Liver (tissue), 9 donors: ENCODE data around the gene GPATCH8. TPM values are rescaled to one million over a fixed set of nuclear protein-coding genes. Genes with fewer than 3 reads are reported as not detected.
"Not testable (repeated sequence)": the region's sequence is repeated elsewhere in the genome, so short reads cannot be mapped to it uniquely, and the experiment has no call there.

Experiments used
- DNase-seq: peaks from one replicate; pipeline ENCODE4 v3.0.0-alpha.2; 2017; ENCODE audit warnings: low spot score
- H3K27ac ChIP-seq, 2 donors: one replicate each; pipeline ENCODE4 v1.7.0; 2013; ENCODE audit warnings: inconsistent platforms in 2 of 2, low read length in 2 of 2, control low read depth in 1 of 2, low read depth in 1 of 2, mild to moderate bottlenecking in 1 of 2
- H3K27me3 ChIP-seq, 4 donors: one replicate each; pipeline versions ENCODE4 v1.6.1 to v1.7.0; 2013; ENCODE audit warnings: low read length in 3 of 4, inconsistent platforms in 1 of 4, mild to moderate bottlenecking in 1 of 4, moderate library complexity in 1 of 4; ENCODE audit not compliant: control insufficient read depth in 4 of 4, insufficient read depth in 4 of 4
- H3K36me3 ChIP-seq, 4 donors: one replicate each; pipeline versions ENCODE4 v1.6.1 to v1.7.0; 2013; ENCODE audit warnings: low read length in 3 of 4, mild to moderate bottlenecking in 3 of 4, low read depth in 1 of 4, moderate library complexity in 1 of 4; ENCODE audit not compliant: control insufficient read depth in 4 of 4, insufficient read depth in 3 of 4
- H3K4me1 ChIP-seq, 4 donors: one replicate each; pipeline versions ENCODE4 v1.6.1 to v1.7.0; 2013; ENCODE audit warnings: low read length in 3 of 4, mild to moderate bottlenecking in 3 of 4, moderate library complexity in 1 of 4; ENCODE audit not compliant: control insufficient read depth in 4 of 4, insufficient read depth in 4 of 4
- H3K4me3 ChIP-seq, 3 donors: one replicate each; pipeline versions ENCODE4 v1.6.1 to v1.7.0; 2013; ENCODE audit warnings: low read length in 3 of 3, control low read depth in 1 of 3, low read depth in 1 of 3, mild to moderate bottlenecking in 1 of 3
- H3K9ac ChIP-seq, 2 donors: one replicate each; pipeline ENCODE4 v1.7.0; 2013; ENCODE audit warnings: low read length in 2 of 2, mild to moderate bottlenecking in 2 of 2, moderate library complexity in 2 of 2, control low read depth in 1 of 2, low read depth in 1 of 2
- H3K9me3 ChIP-seq, 4 donors: one replicate each; pipeline versions ENCODE4 v1.6.1 to v1.7.0; 2013; ENCODE audit warnings: low read length in 3 of 4; ENCODE audit not compliant: control insufficient read depth in 4 of 4
- EGR1 ChIP-seq, 2 donors: IDR thresholded peaks; 2 replicates each; pipeline ENCODE4 v1.6.1; 2016 to 2018; ENCODE audit warnings: antibody characterized with exemption in 2 of 2, low read depth in 2 of 2
- FOXA1 ChIP-seq: IDR thresholded peaks from 2 replicates; pipeline ENCODE4 v1.6.1; 2016; ENCODE audit warnings: antibody characterized with exemption
- FOXA2 ChIP-seq: IDR thresholded peaks from 2 replicates; pipeline ENCODE4 v1.6.1; 2016; ENCODE audit warnings: antibody characterized with exemption
- GABPA ChIP-seq, 2 donors: IDR thresholded peaks in 1 of 2; conservative IDR thresholded peaks in 1 of 2; 2 replicates each; pipeline ENCODE4 v1.6.1; 2016; ENCODE audit warnings: antibody characterized with exemption in 2 of 2, mild to moderate bottlenecking in 1 of 2, moderate library complexity in 1 of 2
- HNF4A ChIP-seq, 2 donors: conservative IDR thresholded peaks; 2 replicates each; pipeline ENCODE4 v1.6.1; 2016; ENCODE audit warnings: antibody characterized with exemption in 2 of 2, mild to moderate bottlenecking in 2 of 2
- NR2F2 ChIP-seq: IDR thresholded peaks from 2 replicates; pipeline ENCODE4 v1.6.1; 2016; ENCODE audit warnings: antibody characterized with exemption
- RXRA ChIP-seq, 2 donors: IDR thresholded peaks; 2 replicates each; pipeline ENCODE4 v1.6.1; 2017 to 2018; ENCODE audit warnings: antibody characterized with exemption in 2 of 2, mild to moderate bottlenecking in 1 of 2
- SP1 ChIP-seq: IDR thresholded peaks from 2 replicates; pipeline ENCODE4 v1.6.1; 2018; ENCODE audit warnings: antibody characterized with exemption, mild to moderate bottlenecking
- TAF1 ChIP-seq: conservative IDR thresholded peaks from 2 replicates; pipeline ENCODE4 v1.6.1; 2016; ENCODE audit warnings: antibody characterized with exemption, mild to moderate bottlenecking
- YY1 ChIP-seq: IDR thresholded peaks from 2 replicates; pipeline ENCODE4 v1.6.1; 2016; ENCODE audit warnings: antibody characterized with exemption, mild to moderate bottlenecking
- WGBS: extraction: QIAGEN DNeasy Blood & Tissue Kit; methylation state at CpG from one replicate; pipeline ENCODE4 v1.1.7; 2013; 5-methylcytosine and 5-hydroxymethylcytosine counted together
- polyA plus RNA-seq, 2 donors: library from polyadenylated mRNA; stranded (reverse) in 1 of 2; unstranded in 1 of 2; fragments of 200-250 nt in 1 of 2; fragments of >200 nt in 1 of 2; fragmentation: Nextera tagmentation in 1 of 2; extraction: Ambion mirVana in 1 of 2; gene quantifications; one replicate each; pipeline versions ENCODE4 v1.2.1 to v1.2.3, GENCODE V29; 2013 to 2015
- total RNA-seq, 2 donors: library from RNA; depleted of rRNA; stranded (reverse); fragments of >200 nt; gene quantifications; one replicate each; pipeline ENCODE4 v1.2.3, GENCODE V29; 2014
- TF ChIP-seq, protein P1 (sequence below): IDR thresholded peaks from 2 replicates; pipeline ENCODE4 v1.6.1; 2016; ENCODE audit warnings: antibody characterized with exemption
- TF ChIP-seq, protein P2 (sequence below): IDR thresholded peaks from 2 replicates; pipeline ENCODE4 v1.6.1; 2016; ENCODE audit warnings: antibody characterized with exemption
- TF ChIP-seq, protein P3 (sequence below): IDR thresholded peaks from 2 replicates; pipeline ENCODE4 v1.6.1; 2016; ENCODE audit warnings: antibody characterized with exemption
- TF ChIP-seq, protein P4 (sequence below): fragments of 150-350 bp; IDR thresholded peaks from 2 replicates; pipeline ENCODE4 v1.5.1; 2017; ENCODE audit warnings: improper control_type of control experiment, low read depth, low read length; ENCODE audit not compliant: missing input control
- TF ChIP-seq, protein P5 (sequence below): IDR thresholded peaks from 2 replicates; pipeline ENCODE4 v1.6.1; 2016; ENCODE audit warnings: antibody characterized with exemption, mild to moderate bottlenecking
- donor health status: healthy.
- donor health status: healthy.
- donor health status: healthy.
- donor health status: healthy.
- donor health status: healthy.

GPATCH8 gene
- total and polyA plus RNA-seq, 4 donors, result 4.2 to 21.8 (median 9.9) TPM

DNA sequence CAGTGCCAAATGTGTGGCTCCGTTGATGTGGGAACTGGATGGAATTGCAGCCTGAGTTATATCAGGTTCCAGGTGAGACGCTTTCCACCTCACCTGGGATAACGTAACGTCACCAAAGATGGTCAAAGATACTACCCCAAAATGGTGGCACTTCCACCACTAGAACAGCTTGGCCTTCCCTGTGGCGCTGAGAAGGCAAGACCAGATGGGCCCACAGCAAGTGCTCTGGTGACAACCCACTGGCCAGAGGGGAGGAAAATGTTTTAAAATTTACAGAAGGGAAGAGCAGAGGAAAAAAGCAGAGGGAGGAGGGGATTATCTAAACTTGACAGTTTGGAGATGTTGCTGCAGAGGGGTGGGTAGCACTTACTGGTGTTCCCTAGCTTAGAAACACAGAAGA is 106.3 kb downstream of the GPATCH8 start:
- peaks cover 10 to 37% (median 21%) of the 10 kb centered on the region in 4 donors for H3K36me3 ChIP-seq
- WGBS, result 95% methylated on average over 5 of the region's 5 CpGs
- H3K27ac ChIP-seq, result no peak overlapping the region
- TF ChIP-seq NR2F2, result no peak
- TF ChIP-seq, protein P1, sequence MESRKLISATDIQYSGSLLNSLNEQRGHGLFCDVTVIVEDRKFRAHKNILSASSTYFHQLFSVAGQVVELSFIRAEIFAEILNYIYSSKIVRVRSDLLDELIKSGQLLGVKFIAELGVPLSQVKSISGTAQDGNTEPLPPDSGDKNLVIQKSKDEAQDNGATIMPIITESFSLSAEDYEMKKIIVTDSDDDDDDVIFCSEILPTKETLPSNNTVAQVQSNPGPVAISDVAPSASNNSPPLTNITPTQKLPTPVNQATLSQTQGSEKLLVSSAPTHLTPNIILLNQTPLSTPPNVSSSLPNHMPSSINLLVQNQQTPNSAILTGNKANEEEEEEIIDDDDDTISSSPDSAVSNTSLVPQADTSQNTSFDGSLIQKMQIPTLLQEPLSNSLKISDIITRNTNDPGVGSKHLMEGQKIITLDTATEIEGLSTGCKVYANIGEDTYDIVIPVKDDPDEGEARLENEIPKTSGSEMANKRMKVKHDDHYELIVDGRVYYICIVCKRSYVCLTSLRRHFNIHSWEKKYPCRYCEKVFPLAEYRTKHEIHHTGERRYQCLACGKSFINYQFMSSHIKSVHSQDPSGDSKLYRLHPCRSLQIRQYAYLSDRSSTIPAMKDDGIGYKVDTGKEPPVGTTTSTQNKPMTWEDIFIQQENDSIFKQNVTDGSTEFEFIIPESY, result no peak
- TF ChIP-seq FOXA2, result no peak
- TF ChIP-seq RXRA (IDR thresholded peaks at IDR 0.05), result no peak
- TF ChIP-seq SP1, result no peak
- TF ChIP-seq, protein P2, sequence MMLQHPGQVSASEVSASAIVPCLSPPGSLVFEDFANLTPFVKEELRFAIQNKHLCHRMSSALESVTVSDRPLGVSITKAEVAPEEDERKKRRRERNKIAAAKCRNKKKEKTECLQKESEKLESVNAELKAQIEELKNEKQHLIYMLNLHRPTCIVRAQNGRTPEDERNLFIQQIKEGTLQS, result no peak
- TF ChIP-seq, protein P3, sequence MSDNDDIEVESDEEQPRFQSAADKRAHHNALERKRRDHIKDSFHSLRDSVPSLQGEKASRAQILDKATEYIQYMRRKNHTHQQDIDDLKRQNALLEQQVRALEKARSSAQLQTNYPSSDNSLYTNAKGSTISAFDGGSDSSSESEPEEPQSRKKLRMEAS, result no peak
- TF ChIP-seq YY1, result no peak
- TF ChIP-seq, protein P4, sequence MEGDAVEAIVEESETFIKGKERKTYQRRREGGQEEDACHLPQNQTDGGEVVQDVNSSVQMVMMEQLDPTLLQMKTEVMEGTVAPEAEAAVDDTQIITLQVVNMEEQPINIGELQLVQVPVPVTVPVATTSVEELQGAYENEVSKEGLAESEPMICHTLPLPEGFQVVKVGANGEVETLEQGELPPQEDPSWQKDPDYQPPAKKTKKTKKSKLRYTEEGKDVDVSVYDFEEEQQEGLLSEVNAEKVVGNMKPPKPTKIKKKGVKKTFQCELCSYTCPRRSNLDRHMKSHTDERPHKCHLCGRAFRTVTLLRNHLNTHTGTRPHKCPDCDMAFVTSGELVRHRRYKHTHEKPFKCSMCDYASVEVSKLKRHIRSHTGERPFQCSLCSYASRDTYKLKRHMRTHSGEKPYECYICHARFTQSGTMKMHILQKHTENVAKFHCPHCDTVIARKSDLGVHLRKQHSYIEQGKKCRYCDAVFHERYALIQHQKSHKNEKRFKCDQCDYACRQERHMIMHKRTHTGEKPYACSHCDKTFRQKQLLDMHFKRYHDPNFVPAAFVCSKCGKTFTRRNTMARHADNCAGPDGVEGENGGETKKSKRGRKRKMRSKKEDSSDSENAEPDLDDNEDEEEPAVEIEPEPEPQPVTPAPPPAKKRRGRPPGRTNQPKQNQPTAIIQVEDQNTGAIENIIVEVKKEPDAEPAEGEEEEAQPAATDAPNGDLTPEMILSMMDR, result no peak
- TF ChIP-seq, protein P5, sequence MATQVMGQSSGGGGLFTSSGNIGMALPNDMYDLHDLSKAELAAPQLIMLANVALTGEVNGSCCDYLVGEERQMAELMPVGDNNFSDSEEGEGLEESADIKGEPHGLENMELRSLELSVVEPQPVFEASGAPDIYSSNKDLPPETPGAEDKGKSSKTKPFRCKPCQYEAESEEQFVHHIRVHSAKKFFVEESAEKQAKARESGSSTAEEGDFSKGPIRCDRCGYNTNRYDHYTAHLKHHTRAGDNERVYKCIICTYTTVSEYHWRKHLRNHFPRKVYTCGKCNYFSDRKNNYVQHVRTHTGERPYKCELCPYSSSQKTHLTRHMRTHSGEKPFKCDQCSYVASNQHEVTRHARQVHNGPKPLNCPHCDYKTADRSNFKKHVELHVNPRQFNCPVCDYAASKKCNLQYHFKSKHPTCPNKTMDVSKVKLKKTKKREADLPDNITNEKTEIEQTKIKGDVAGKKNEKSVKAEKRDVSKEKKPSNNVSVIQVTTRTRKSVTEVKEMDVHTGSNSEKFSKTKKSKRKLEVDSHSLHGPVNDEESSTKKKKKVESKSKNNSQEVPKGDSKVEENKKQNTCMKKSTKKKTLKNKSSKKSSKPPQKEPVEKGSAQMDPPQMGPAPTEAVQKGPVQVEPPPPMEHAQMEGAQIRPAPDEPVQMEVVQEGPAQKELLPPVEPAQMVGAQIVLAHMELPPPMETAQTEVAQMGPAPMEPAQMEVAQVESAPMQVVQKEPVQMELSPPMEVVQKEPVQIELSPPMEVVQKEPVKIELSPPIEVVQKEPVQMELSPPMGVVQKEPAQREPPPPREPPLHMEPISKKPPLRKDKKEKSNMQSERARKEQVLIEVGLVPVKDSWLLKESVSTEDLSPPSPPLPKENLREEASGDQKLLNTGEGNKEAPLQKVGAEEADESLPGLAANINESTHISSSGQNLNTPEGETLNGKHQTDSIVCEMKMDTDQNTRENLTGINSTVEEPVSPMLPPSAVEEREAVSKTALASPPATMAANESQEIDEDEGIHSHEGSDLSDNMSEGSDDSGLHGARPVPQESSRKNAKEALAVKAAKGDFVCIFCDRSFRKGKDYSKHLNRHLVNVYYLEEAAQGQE, result no peak
- TF ChIP-seq TAF1, result no peak
- TF ChIP-seq FOXA1, result no peak
- no peak for TF ChIP-seq EGR1 (IDR thresholded peaks at IDR 0.05; ENCODE audit: low read depth in 2 of 2)
- no peak for TF ChIP-seq HNF4A (conservative IDR thresholded peaks at IDR 0.05)
- TF ChIP-seq GABPA (IDR thresholded peaks at IDR 0.05 in 1 of 2, conservative IDR thresholded peaks at IDR 0.05 in 1 of 2), result no peak
- no peaks in the 10 kb centered on the region for H3K4me1 ChIP-seq
- H3K27me3 ChIP-seq, result no peaks in the 10 kb centered on the region
- DNase-seq, result no peak
- no peak overlapping the region for H3K9ac ChIP-seq
- H3K4me3 ChIP-seq, result no peak overlapping the region
- H3K9me3 ChIP-seq, result no peaks in the 10 kb centered on the region

DNA sequence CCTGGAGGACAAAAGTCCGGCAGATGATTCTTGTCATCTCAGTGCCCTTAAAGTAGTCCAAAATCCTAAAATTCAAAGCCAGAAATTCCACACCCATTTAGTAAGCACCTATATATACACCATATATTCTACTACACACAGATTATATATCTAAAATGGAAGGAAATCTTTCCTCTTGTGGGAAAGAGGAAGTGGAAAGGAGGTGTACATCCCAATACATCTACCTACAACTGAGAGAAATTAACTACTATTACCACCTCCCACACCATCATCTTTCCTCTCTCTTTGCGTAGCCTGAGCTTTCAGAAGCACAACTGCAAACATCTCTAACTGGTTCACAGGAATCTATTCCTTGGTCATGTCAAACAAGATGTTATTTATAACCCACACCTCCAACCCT is 108.4 kb downstream of the GPATCH8 start:
- no peaks in the 10 kb centered on the region for H3K9me3 ChIP-seq
- H3K4me3 ChIP-seq, result no peak overlapping the region
- H3K9ac ChIP-seq, result no peak overlapping the region
- H3K4me1 ChIP-seq, result no peaks in the 10 kb centered on the region
- no peak for DNase-seq
- no peak for TF ChIP-seq HNF4A (conservative IDR thresholded peaks at IDR 0.05)
- WGBS, result 97% methylated on average over 2 of the region's 2 CpGs
- peaks cover 3 to 21% (median 8%) of the 10 kb centered on the region in 4 donors for H3K36me3 ChIP-seq
- no peak overlapping the region for H3K27ac ChIP-seq
- no peaks in the 10 kb centered on the region for H3K27me3 ChIP-seq

DNA sequence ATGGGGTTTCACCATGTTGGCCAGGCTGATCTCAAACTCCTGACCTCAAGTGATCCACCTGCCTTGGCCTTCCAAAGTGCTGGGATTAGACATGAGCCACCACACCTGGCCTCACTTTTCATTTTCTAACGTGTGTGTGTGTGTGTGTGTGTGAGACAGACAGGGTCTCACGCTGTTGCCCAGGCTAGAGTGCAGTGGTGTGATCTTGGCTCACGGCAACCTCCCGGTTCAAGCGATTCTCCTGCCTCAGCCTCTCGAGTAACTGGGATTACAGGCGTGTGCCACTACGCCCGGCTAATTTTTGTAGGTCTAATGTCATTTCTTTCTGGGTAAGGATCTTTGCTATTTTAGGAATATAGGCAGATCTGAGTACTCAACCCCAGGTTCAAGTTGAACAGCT is 109.1 kb downstream of the GPATCH8 start:
- H3K27ac ChIP-seq, H3K4me1 ChIP-seq, H3K4me3 ChIP-seq, DNase-seq, H3K27me3 ChIP-seq, H3K9me3 ChIP-seq, H3K9ac ChIP-seq: not testable (repeated sequence)
- WGBS, result 94% methylated on average over 9 of the region's 9 CpGs
- peaks cover 1 to 14% (median 4%) of the 10 kb centered on the region in 4 donors for H3K36me3 ChIP-seq
